GM19193 (cell line): Measurements from ENCODE around the gene C3orf18.

Source experiments
- POLR2A ChIP-seq: IDR thresholded peaks from 4 replicates; pipeline ENCODE4 v1.6.1; 2011; ENCODE audit not compliant: insufficient read depth, insufficient read length; ENCODE audit errors: extremely low read depth

C3orf18 gene

DNA sequence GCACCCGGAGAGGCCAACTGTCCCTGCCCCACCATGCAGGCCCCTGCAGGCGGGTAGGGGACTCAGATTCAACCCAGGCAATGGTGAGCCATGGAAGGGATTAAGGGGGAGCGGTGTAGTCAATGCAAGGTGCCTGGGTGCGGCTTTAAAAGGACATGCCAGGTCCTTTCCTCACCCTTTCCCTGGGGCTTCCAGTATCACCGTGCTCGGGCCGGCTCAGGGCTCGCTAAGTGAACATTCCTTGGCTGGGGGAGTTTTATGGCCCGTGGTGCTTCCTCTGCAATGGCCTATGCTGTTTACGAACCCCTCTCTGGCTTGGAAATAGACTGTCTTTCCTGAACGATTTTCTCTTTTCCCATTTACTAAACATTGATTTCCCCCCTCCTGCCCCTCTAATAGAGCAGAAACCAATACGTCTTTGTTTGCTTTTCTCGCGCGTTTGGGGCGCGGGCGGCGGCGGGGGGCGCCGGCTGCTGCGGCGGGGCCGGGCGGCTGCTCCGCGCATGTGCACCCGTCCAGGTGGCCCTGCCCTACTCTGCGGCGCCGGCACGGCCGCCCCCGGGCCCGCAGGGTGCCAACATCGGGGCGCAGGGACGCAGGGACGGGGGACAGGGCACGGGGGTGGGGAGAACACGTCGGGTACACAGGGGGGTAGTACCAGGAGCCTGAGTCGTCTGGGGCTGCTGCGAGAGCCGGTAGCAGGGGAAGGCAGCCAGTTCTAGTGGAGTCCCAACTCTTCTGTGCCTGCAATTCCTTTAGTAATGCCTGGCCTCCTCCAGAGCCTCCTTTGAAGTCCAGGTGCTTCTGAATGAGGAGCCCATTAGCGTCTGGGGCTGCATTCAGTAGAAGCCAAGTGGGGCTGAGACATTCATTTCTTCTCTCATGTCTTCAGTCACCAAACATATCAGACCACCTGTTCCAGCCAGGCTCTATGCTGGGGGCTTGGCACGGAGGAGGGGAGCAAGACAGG is 37.3 kb downstream of the C3orf18 start:
- TF ChIP-seq POLR2A, result no peak

DNA sequence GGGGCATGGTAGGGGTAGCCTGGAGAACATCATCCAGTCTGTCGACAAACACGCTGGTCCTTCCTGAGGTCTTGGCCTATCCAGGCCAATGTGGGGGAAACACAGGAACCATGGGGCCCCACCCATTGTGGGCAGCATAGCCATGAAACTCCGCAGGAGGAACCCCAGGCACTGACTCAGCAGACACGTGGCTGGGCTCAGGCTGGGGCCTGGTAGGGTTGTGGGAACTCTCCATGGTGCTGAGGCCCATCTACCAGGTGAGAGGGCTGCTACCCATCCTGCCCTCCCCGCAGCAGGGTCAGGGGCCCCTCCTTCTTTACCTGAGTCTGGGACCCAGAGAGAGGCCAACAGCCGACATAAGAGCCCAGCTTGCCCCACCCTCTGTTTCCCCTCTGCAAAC is 41.6 kb downstream of the C3orf18 start:
- TF ChIP-seq POLR2A, result no peak

- TF ChIP-seq POLR2A, result no peak
These were observed 42.2 kb downstream of the C3orf18 start for GRCh38 chr3:50525191-50525910.

- TF ChIP-seq POLR2A, result no peak
These were observed 42.8 kb downstream of the C3orf18 start for GRCh38 chr3:50524746-50525145.

DNA sequence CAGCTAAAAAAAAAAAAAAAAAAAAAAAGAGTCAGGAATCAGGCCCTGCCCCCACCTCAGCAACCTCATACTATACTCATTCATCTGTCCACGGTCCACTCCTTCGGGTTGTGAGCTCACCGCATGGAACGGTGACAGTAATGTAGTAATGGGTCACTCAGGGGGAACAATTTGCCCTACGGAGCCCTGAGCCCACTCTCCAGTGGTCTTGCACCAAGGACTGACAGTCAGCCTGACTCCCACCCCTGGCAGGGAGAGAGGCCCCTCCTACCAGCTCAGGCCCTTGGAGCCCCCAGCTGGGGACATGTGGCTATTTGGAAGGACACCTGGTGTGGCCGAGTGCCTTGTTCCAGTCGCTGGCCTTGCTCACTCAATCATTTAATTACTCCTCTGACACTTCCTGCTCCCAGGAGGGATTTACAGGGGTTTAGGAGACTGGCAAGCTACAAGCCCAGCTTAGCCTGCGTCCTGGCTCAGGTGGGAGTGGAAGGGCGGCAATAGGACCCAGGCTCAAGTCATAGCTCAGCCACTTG is 44.2 kb downstream of the C3orf18 start:
- no peak for TF ChIP-seq POLR2A

DNA sequence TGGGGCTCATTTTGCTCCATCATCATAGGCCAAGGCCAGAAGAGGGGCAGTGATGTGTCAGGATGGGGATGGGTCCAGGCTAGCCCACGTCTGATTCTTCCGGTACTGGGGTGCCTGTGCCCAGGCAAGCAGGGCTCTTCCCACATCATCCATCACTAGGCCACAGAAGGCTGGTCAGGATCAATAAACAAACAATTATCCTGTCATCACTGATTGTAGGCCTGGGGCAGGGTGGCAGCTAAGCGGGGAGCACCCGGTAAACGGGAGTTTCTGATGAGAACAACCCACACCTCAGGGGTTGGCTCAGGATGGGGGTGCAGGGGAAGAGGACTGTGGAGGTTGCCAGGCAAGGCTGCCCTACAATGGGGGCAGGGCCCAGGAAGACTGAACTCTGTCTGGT is 46.0 kb downstream of the C3orf18 start:
- no peak for TF ChIP-seq POLR2A

DNA sequence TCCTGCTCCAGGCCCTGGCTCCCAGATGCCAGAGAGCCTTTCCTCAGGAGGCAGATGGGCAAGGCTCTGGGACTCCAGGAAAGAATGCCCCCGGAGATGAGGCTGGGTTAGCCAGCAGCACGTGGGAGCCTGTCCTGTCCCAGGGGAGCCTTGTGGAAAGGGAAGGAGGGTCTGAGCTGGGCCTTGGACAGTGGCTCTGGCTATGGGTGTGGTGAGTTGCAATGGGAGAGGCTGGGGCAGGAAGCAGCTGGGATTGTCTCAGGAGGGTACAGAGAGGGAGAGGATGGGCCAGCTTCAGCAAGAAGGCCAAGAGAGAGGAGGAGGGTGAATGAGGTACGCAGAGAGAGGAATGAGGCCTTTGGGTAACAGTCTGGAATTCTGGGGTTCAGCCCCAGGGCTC is 46.7 kb downstream of the C3orf18 start:
- no peak for TF ChIP-seq POLR2A

DNA sequence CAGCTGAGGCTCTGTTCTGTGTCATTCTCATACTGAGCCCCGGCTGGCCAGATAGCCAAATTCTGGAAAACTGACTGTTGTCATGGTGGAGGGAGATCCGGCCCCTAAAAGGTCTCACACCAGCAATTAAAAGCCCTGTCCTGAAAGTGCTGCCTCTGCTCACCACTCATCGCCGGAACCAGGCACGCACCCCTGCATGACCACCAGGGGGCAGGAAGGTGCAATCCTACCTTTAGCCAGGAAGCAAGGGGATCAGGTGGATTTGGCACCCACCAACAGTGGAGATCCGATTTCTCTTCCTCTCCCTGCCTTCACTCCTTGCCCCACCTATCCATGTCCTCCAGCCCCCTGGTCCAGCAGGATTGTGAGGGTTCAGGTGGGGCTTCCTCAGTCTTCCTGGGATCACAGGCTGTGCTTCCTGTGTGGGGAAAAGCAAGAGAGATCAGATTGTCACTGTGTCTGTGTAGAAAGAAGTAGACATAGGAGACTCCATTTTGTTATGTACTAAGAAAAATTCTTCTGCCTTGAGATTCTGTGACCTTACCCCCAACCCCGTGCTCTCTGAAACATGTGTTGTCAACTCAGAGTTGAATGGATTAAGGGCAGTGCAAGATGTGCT is 48.0 kb downstream of the C3orf18 start:
- TF ChIP-seq POLR2A, result no peak

DNA sequence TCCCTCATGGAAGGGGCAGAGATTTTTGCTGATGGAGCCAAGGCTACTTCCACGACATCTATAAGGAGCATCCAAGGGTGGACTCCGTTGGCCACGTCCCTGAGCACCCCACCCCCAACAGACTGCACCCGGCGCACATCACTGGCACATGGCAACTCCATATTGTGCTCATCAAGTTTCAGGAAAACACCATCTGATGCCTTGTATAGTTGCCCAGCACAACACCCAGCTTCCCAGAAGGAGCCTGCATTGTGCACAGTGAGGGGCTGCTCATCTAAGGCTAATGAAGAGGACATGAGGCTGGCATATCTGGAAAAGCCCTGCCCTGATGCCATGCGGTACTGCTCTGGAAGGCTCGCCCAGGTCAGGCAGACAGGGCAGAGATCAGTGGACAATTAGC is 49.1 kb downstream of the C3orf18 start:
- TF ChIP-seq POLR2A, result no peak

- TF ChIP-seq POLR2A, result no peak
These were observed 49.8 kb downstream of the C3orf18 start for GRCh38 chr3:50517721-50518206.

GRCh38 chr3:50516440-50516871 is 51.1 kb downstream of the C3orf18 start:
- TF ChIP-seq POLR2A, result no peak

GRCh38 chr3:50515565-50516439 is 51.7 kb downstream of the C3orf18 start:
- no peak for TF ChIP-seq POLR2A

GRCh38 chr3:50512131-50512530 is 55.4 kb downstream of the C3orf18 start:
- TF ChIP-seq POLR2A, result no peak

DNA sequence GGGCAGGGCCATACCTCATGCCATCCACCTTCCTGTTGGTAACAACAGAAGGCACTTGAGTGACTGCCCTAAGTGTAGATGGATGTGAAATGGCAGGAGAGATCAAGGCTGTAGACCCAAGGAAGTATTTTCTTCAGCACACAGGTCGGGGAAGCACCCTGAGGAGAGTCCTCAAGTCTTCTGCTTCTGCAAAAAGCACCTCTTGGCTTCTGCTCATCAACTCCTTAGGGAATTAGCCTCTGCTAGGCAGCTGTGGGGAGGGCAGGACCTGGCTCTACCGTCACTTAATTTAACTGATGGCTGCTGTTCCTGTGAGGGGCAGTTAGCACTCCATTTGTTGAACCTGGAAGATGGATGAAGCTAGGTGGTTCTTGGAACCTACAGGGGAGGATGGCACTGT is 57.2 kb downstream of the C3orf18 start:
- no peak for TF ChIP-seq POLR2A
